Body of pancreas (tissue), 4 donors: ENCODE data around the gene THBS3.

Source experiments
- POLR2A ChIP-seq, 3 donors: fragments of 450-650 bp; IDR thresholded peaks; one replicate each; pipeline ENCODE4 v1.6.1; 2016; ENCODE audit warnings: antibody characterized with exemption in 3 of 3, mild to moderate bottlenecking in 2 of 3
- TF ChIP-seq, protein P1 (sequence below), 7 experiments: fragments of 450-650 bp in 4 of 7; fragments of 200-600 bp in 3 of 7; sonication (generic) in 3 of 7; IDR thresholded peaks; one replicate each; pipeline ENCODE4 v1.5.1; 2016 to 2019; ENCODE audit warnings: antibody characterized with exemption in 7 of 7

DNA sequence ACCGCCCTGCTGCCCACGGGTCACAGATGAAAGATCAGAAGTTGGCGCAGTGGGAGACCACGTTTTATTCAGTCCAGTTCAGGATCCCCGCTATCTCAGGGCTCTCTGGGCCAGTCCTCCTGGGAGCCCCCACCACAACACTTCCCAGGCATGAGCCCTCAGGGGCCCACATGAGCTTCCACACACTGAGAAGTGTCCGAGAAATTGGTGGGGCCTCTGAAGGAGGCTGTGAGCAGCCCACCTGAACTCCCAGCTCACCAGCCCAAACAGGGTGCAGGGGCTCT, 22.0 kb downstream of the THBS3 start:
- TF ChIP-seq, protein P1, sequence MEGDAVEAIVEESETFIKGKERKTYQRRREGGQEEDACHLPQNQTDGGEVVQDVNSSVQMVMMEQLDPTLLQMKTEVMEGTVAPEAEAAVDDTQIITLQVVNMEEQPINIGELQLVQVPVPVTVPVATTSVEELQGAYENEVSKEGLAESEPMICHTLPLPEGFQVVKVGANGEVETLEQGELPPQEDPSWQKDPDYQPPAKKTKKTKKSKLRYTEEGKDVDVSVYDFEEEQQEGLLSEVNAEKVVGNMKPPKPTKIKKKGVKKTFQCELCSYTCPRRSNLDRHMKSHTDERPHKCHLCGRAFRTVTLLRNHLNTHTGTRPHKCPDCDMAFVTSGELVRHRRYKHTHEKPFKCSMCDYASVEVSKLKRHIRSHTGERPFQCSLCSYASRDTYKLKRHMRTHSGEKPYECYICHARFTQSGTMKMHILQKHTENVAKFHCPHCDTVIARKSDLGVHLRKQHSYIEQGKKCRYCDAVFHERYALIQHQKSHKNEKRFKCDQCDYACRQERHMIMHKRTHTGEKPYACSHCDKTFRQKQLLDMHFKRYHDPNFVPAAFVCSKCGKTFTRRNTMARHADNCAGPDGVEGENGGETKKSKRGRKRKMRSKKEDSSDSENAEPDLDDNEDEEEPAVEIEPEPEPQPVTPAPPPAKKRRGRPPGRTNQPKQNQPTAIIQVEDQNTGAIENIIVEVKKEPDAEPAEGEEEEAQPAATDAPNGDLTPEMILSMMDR (IDR thresholded peaks at IDR 0.05), result no peak
- TF ChIP-seq POLR2A (IDR thresholded peaks at IDR 0.05), result no peak
